GM19455 (cell line): ENCODE results near the gene CKLF.
"Not testable (repeated sequence)": the region's sequence is repeated elsewhere in the genome, so short reads cannot be mapped to it uniquely, and the experiment has no call there.

Experiments used
- ATAC-seq: cut with Tn5 transposase; IDR thresholded peaks from one replicate; pipeline ENCODE4 v1.9.1; 2021; ENCODE audit not compliant: unreplicated experiment

Gene CKLF, protein sequence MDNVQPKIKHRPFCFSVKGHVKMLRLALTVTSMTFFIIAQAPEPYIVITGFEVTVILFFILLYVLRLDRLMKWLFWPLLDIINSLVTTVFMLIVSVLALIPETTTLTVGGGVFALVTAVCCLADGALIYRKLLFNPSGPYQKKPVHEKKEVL

DNA sequence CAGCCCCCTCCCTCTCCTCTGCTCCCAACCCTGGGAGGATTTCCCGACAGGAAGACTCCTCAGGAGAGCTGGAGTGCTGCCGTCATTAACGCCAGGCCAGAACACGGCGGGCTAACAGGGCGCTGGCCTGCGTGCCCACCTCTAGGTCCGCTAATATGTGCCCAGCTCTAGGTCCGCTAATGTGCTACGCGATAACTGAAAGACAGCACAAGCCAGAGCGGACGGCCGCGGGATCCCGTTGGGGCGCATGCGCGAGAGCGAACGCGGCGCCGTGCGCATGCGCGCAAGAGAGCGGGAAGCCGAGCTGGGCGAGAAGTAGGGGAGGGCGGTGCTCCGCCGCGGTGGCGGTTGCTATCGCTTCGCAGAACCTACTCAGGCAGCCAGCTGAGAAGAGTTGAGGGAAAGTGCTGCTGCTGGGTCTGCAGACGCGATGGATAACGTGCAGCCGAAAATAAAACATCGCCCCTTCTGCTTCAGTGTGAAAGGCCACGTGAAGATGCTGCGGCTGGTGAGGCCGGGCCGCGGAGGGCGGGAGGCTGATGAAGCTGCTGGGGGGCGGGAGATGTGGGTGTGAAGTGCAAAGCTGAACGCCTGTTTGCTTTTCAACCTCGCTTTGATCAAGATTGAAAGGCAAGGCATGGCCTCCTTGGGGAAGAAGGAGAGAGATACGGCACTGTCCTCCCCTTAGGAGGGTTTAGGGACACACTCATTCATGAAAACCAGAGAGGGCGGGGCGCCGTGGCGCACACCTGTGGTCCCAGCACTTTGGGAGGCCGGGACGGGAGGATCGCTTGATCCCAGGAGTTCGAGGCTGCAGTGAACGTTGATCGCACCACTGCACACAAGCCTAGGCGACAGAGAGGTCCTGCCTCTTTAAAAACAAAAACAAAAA is at the start of gene CKLF:
TSS of gene CKLF (plus strand) at position 291 of the 892 bp plus-strand sequence. CDS start at position 431, 140 bp downstream.
- ATAC-seq, result peak; percentile 77

DNA sequence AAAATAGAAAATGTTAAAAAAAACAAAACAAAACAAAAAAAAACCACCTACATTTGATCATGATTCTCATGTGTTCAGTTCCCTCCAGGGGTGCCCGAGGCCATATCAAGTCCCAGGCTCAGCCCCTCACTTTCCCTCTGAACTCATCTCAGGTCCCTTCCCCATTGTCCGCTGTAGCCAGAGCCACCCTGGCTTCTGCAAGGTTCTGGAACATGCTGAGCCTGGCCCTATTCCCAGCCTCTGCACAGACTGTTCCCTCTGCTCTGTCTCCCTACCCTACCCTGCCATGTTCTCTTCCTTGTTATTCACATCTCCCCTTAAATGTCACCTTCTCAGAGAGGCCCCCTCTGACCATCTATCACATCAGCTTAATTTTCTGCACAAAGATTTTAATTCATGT is 49.3 kb upstream of the CKLF start:
- no peak for ATAC-seq

DNA sequence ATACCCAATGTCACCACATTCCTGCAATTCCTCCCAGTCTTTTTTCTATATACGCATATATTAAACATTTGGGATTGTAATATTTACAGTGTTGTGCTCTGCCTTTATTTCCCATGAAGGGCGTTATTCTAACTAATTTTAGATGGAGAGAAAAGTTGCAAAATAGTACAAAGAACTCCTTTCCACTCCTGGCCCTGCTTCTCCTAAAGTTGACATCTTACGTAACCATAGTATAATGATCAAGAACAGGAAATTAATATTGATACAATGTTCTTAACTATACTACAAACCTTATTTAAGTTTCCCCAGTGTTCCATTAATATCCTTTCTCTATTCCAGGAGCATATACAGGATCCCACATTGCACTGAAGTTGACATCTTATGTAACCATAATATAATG is 48.8 kb upstream of the CKLF start:
- ATAC-seq, result no peak

DNA sequence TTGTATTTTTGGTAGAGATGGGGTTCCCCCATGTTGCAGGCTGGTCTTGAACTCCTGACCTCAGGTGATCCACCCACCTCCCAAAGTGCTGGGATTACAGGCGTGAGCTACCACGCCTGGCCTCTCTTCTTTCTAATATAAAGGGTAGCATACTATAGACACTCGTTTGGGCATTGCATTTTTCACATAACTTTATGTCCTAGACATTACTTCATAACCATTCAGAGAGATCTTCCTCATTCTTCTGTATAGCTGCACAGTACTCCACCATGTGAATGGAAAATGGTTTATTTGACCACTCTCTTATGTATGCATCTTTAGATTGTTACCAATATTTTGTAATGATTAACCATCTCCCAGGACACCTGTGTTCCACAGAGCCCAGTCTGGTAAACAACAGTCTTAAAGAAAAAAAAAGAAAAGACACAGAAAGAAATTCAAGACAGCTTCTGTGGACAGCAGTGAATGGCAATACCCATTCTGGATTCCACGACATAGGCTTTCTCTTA is 44.6 kb upstream of the CKLF start:
- ATAC-seq, result no peak

DNA sequence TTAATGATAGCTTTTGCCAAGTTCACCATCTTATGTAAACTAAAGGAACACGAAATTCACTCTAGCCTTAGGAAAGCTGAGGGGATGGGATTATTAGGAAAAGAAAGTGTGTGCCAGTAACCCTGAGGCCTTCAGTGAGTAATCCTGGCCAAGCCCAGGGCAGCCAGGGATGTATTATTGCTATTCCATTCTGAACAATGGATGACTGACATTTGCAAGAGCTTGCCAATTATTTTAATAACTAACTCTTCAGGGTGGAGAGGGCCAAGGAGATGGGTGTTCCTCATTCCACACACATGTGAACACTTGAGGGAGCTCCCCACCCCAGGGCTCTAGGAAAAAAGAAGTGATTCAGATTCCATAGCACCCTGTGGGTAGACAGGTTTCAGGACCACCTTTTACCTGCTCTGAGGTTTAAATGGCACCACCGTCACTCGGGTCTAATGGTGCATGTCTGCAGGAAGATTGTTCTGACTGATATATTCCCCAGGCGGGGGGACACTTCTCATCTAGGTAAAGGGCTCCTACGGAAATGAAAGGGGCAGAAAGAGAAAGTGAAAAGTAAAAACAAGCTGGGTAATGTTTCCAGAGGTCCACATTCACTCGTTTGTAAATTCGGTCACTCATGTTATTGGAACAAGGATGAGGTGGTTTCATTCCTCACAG is 44.0 kb upstream of the CKLF start:
- no peak for ATAC-seq

DNA sequence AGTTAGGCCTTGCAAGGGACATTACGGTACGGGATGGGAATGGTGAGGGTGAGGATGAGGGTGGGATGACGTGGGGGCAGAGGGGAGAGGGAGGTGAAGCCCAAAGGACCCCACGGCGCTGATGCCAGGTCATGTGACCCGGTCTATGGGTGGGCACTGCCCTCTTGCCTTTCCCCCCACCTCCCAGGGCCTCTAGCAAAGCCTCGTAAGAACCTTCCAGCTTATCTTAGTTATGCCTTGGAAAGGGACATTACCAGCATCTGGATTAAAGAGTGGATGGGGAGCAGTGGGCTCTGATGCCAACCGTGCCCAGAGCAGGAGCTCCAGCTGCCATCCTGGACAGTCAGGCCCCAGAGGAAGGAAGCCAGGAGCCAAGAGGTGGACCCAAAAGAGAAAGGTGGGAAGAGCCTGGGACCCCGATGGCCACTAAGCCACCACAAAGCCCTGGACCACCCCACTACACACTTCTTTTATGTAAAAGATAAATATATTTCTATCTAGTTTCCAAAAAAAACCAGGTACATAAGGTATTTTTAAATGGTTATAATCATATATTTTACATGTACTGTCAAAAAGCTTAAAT is 43.4 kb upstream of the CKLF start:
- no peak for ATAC-seq

DNA sequence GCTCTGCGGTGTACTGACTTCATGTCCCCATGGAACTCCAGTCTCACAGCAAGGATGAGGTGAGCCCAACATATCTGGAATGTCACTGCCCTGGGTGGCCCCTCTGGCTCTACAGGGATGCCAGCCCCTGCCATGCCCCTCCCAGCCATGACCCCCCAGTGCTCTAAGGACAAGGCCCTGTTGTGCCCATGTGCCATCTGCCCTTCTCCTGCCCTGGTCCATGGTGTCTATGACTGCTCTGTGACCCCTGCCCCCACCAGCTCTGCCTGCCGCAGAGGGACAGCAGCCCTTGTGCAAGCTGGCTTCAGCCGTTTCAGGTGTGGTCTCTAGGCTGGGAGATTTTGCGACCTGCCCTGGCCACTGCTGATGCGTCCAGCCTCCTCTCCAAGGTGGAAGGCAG is 42.8 kb upstream of the CKLF start:
- no peak for ATAC-seq

DNA sequence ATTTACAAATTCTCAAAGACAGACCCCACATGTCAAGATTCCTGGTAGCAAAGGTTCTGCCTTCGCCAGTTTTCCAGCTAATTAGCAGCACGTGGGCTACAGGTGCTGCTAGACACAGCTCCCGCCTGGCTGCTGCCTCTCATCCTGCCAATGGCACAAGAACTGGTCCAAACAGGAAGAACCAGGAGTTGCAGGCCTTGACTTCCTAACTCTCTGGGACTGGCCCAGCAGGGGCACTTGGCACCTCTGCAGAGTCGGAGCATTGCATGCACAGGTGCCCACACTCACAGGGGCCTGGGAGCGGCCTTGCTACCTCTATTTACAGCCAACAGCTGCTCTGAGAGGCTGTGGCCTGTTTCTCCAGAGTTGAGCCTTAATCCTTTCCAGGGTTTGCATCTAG is 42.1 kb upstream of the CKLF start:
- no peak for ATAC-seq

DNA sequence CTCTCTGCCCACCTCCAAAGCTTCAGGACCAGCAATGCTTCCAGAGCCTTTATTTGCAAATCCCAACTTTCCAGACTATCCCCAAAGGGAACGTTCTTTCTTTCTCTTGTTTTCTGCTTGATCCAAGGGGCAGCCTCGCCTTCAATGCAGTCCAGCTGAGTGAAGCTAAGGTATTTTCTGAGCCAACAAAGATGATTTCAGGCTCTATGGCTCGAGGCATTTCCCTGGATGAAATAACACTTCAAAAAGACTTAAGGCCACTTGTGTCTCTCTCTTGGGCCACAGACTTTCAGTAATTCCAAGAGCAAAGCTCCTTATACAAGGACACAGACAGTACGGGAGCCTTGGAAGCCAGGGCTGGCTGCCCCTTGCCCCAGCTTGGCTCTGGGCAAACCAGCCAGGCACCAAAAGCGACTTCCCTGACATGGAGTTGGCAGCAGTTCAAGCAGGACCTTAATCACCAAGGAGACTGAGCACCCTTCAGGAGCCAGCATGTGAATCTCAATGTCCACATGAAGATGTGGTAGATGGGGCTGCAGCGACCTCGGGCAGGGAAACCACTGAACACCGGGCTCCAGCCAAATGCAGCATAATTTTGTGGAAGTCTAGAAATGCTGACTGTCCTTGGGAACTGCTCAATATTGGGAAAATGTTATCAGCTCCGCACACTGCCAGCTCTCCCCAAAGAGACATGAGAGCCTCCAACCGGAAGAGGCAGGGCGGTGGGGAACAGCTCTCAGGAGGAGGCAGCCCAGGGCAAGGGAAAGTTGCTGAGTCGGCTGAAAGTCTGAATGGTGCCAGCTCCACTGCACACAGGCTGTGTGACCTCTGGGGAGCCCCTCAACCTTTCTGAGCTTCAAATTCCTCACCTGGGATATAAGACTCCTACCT is 41.4 kb upstream of the CKLF start:
- no peak for ATAC-seq

DNA sequence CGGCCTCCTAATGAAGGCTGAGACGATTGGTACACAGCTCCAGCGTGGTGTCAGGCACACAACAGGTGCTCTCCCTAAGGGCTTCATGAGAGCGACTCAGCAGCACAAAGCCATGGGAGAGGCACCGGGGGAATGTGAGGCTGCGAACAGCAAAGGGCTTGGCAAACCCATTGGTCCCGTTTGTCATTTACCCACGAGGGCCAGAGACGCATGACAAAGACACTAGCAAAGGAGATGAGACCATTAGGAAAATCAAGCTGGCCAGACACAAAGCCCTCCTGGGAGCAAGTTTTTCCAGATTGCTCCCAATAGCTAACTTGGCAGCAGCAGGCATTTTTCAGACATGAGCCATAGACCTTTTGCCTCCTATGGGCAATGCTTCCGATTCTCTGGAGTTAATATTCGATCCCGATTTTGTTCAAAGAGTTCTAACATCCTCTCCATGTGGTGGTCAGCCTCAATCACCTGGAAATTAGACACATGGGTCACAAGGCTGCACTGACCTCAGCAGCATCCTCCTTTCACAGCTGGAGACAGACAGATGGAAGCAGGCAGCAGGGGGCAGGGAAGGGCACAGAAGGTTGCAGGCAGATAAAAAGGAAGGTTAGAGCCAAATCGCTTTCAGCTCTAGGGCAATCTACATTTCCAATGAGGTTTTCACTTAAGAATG is 40.6 kb upstream of the CKLF start:
- no peak for ATAC-seq

DNA sequence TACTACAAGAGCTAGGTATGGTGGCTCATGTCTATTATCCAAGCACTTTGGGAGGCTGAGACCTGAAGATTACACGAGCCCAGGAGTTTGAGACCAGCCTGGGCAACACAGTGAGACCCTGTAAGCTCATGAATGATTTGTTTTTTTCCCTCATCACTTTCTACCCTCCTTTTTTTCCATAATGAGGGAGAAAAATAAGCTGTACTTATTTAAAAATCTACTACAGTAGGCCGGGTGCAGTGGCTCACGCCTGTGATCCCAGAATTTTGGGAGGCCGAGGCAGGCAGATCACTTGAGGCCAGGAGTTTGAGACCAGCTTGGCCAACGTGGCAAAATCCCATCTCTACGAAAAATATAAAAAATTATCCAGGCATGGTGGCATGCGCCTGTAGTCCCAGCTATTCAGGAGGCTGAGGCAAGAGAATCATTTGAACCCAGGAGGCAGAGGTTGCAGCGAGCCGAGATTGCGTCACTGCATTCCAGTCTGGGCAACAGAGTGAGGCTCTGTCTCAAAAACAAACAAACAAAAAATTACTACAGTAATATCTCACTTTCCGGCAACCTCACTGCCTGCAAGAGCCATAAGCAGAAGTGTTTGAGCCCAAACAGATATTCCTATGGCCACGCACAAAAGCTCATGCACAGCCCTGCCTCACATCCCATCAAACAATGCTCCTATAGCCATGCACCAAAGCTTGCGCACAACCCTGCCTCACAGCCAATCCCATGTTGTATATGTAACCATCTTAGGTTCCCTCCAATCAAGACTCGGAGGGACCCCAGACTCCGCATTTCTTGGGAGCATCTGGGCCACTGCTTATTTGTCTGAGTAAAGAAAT is 39.9 kb upstream of the CKLF start:
- no peak for ATAC-seq

DNA sequence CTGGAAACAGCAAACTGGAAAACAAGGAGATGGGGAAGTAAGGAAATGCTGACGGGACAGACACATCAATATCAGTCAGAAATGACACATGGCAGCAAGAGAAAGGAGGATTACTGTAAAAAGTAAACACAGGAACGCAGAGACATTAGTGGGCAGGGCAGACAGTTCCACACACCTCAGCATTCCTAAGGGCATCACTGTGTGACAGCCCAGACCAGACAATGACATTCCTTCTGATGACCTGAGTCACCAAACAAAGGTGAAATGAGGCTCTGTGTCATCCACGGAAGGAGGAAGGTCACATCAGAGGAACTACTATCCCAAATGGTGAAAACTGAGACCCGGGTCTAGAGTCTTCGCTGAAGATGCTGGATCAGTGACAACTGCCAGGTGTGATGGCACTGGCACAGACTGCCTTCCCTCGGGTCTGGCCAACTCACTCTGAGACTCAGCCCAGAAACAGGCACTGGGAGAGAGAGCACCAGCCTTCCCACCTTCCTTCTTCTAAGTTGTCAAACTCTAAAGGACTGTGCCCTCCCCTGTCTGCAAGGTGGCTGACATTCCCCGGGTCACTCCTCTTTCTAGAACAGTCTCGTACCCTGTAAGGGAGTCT is 39.2 kb upstream of the CKLF start:
- ATAC-seq, result no peak

DNA sequence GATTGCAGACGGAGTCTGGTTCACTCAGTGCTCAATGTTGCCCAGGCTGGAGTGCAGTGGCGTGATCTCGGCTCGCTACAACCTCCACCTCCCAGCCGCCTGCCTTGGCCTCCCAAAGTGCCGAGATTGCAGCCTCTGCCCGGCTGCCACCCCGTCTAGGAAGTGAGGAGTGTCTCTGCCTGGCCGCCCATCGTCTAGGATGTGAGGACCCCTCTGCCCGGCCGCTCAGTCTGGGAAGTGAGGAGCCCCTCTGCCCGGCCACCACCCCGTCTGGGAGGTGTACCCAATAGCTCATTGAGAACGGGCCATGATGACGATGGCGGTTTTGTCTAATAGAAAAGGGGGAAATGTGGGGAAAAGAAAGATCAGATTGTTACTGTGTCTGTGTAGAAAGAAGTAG is 38.0 kb upstream of the CKLF start:
- ATAC-seq, result not testable (repeated sequence)

DNA sequence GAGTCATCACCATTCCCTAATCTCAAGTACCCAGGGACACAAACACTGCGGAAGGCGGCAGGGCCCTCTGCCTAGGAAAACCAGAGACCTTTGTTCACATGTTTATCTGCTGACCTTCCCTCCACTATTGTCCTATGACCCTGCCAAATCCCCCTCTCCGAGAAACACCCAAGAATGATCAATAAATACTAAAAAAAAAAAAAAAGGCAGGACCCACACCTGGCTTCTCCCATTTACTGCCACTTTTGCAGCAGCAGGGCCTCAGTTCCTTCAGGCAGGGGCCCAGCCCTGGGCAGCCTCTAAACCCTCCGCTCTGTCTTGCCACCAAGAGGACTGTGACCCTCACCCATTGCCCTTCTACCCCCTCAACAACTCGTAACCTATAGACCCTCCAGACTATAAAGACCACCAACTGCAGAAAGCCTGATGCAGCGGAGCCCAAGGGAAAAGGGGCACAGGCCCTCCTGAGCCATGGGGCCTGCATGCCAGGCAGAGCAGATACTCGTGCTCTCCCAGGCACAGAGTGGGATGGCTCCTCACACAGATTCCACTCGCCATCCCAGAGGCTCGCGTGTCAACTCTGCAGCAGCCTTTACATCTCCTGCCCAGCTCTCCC is 37.3 kb upstream of the CKLF start:
- ATAC-seq, result not testable (repeated sequence)

DNA sequence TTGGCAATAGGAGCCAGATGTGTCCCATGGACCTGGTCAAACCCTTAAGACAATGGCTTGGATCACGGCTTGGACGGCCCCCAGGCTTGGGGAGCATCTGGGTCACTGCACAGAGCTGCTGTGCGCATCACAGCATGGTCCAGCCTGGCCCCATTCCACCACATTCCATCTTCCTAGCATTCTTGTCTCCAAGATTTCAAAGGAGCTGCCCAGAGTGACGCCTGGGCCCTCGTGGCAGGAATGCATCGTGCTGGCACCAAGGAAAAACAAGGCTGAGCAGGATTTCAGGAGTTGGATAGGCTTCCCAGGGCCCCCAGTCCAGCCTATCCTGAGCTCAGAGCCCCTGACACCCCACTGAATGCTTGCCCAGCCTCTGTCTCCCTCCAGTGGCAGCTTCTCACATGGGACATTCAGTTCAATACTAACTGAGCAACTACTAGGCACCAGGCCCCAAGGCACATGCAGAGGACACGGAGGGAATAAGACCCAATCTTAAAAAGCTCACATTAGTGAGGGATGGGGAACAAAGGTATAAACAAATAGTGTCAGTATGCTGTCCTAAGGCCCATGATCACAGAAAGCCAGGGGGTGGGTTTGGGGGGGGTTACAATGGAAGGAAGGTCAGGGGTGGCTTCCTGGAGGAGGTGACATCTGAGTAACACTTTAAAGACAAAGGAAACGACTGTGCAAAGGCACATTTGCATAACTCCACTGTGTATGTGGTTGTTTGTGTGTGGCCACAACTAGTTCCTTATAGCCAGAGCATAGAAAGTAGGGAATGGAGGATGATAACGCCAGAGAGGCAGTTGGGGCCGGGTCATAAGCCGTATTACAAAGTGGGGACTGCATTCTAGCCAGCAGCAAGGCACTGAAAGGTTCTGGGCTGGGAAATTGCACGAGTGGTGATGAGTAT is 36.5 kb upstream of the CKLF start:
- no peak for ATAC-seq

DNA sequence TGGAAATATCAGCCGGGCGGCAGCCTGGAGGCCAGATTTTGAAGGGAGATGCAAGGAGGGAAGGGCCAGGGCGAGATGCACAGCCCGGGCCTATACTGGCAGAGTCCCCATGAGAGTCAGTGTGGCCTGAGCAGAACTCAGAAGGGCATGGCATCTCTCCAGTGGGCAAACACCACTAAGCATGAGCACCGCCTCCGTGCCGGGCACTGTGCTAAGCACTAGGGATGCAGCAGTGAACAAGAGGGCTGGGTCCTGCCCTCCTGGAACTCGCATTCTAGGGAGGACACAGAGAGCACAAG is 35.9 kb upstream of the CKLF start:
- ATAC-seq, result peak; percentile 9

DNA sequence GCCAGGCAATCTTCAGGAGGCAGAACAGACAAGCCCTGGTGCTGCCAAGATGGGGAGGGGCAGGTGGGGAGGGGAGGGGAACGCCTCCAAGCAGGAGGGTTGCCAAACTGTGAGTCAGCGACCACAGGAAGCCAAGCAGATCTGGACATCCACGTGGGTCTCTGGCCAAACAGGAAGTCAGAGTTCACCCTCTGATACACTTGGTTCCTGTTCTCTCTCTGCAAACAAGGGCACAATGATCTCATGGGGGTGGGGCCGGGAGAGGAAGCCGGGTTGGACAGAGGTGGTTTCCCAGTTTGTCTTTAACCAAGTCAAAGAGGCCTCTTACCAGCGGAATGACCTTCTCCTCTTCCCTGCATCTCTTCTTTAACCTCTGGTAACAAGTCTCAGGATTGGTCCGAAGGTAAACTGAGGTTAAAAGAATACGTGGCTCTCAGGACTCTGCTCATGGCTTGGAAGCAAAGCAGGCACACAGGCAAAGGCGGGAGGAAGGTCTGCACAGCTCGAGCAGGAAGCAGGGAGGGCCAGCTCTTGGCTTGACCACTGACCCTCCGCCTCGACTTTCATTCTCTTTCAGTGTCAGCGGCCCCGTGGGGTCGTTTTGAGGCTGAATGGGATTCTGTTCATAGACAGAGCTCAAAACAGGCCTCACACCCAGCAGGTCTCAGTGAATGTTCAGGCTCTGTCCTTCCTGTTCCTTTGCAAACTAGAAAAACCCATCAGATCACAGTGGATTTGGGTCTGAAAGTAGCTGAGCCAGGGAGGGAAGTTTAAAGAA is 35.4 kb upstream of the CKLF start:
- peak; percentile 97 for ATAC-seq
